ELR (cell line): ENCODE results near the gene LITAF.
"Not testable (repeated sequence)": the region's sequence is repeated elsewhere in the genome, so short reads cannot be mapped to it uniquely, and the experiment has no call there.

Source experiments
- DNase-seq: peaks from one replicate; pipeline ENCODE4 v3.0.0-alpha.2; 2015; ENCODE audit warnings: low read depth

The LITAF gene

GRCh38 chr16:11620243-11621003, 33.7 kb upstream of the LITAF start:
- no peak for DNase-seq

- no peak for DNase-seq
Measured at GRCh38 chr16:11619327-11619851, 32.7 kb upstream of the LITAF start.

DNA sequence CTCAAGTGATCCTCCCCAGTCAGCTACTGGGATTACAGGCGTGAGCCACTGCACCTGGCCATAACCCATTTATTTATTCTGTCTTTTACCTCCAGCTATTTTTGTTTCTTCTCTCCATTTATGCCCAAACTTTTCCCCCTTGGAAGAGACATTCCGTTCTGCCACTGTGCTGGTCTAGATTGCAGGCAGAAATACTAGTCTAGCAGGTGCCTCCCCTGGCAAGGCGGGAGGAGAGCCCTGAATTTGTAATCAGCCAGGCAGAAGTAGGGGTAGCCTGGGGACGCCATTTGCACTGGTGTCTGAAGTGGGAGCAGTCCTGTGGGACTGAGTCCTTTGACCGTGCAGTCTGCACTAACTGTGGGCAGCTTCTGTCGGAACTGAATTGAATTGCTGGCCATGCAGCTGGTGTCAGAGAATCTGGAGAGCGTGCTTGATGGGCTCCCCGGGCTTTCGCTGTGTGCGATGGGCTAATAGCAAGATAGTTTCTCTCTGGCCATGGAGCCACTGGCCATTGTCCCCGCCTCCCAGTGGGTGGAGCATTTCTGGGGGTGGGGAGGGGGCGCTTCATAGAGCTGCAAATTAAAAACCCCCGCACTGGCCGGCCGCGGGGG, 31.5 kb upstream of the LITAF start:
- no peak for DNase-seq

GRCh38 chr16:11615748-11616447, 29.2 kb upstream of the LITAF start:
- DNase-seq: no peak

DNA sequence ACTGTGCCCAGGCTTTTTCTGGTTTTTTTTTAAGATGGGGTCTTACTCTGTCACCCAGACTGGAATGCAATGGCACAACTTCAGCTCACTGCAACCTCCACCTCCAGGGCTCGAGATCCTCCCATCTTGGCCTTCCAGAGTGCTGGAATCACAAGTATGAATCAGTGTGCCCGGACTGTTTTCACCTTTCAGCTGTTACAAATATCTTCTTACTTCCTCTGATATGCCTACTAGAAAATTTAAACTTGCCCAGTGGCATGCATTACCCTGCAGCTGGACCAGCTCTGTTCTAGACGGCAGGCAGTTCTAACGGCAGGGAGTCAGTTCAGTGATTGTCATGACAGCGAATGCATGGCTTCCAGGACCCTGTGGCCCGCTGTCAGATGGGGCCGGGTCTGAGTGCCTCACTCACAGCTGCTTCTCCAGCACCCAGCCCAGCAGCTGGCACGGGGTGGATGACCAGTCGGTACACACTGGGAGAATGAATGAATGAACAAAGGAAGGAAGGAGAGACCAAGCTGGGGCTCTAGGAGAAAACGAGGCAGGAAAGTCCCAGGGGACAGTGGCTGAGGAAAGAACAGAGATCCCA, 28.0 kb upstream of the LITAF start:
- no peak for DNase-seq

GRCh38 chr16:11613381-11614303, 26.9 kb upstream of the LITAF start:
- DNase-seq: no peak

DNA sequence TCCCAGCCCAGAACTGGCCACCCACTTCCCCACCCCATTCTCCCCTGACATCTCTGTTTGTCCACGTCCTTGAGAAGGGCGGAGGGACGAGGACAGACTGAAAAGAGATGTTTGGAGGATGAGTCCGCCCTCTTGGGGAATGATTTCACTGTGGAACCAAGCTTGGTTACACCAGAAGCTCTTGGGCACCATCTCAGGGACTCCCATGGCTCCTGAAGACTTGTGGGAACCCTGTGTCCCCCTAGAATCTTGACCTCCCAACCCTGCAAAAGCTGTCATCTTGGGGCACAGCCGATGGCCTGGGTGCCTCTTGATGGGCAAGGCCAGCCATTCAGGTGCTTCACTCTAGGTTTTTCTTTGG, 25.9 kb upstream of the LITAF start:
- no peak for DNase-seq

- no peak for DNase-seq
Measured at GRCh38 chr16:11611871-11612664, 25.3 kb upstream of the LITAF start.

- no peak for DNase-seq
Measured at GRCh38 chr16:11610580-11610979, 23.9 kb upstream of the LITAF start.

GRCh38 chr16:11610121-11610505, 23.4 kb upstream of the LITAF start:
- DNase-seq: no peak

DNA sequence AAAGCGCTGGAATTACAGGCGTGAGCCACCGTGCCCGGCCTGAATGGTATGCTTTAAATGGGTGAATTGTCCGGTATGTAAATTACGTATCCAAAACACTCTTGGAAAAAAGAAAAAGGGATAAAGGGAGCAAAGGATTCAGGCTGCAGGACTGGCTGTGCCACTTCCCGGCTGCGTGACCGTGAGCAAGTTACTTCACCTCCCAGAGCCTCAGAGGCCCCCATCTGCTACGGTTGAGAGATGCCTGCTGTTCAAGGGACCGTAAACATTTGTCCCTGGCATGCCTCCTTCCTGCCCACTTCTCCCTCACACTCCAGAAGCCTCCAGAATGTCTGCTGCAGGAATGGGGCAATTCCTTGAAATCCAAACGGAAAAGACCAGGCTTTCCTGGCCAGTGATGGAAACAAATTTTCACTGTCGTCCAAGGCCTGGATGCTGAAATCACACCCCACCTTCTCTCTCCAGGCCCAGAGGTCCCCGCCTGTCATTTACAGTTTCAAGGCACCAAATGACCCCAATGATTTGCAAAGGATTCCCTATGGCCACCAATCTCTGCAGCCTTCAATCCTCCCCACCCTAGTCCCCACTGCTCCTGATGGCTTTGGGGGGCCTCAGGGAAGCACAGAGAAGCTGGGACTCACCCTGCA, 22.9 kb upstream of the LITAF start:
- no peak for DNase-seq

GRCh38 chr16:11605891-11606290, 19.2 kb upstream of the LITAF start:
- DNase-seq: no peak

GRCh38 chr16:11605564-11605886, 18.8 kb upstream of the LITAF start:
- DNase-seq: no peak

DNA sequence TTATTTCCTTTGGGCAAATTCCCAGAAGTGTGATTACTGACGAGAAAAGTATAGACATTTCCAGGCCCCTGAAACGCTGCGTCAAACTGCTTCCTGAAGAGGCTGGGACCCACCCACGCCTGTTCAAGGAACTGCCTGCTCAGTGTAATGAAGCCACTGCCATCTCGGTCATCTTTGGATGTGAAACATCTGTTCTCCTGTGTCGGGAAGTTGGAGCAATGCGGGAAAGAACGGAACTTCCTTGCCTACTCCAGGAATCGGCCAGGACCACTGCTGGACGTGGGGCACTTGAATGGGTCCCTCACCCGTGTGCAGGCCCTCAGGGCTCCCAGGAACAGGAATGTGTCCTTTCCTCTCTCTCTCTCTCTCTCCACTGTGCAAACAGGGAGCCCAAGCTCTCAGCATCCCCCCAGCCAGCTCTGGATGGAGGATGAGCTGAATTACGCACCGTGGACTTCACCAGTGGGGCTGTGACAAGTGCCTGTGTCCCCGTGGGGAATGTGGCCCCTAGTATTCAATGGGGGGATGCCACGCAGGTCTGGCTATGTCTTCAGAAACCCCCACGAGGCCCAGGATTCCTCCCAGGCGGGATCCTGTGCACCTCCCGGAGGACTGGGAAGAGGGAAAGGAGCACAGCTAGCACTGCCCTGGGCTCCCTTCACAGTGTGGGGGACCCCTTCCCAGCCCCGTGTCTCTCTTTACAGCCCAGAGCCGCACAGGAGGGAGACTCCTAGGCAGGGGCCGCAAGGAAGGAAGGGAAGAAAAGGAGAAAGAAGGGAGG, 18.3 kb upstream of the LITAF start:
- DNase-seq: no peak

- not testable (repeated sequence) for DNase-seq
Measured at GRCh38 chr16:11604296-11604695, 17.6 kb upstream of the LITAF start.

DNA sequence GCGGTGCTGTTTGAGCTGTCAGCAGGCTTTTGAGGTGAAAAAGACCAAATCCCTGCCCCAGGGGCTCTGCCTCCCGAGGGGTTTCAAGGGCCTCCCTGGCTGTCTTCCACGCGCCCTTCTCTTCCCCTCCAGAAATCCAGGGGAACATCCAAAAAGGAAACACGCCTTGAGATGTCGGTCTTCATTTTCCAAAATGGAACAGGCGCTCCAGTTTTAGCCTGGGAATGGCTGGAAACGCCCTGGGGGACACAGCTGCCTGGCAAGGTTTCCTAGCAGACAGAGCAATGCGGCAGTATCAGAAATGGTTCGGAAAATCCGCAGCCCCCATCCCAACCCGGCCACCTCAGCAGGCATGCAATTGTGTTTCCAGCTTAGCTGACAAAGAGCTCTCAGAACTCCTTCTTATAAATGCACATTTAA, 16.6 kb upstream of the LITAF start:
- no peak for DNase-seq

- DNase-seq: no peak
Measured at GRCh38 chr16:11602321-11602720, 15.6 kb upstream of the LITAF start.

GRCh38 chr16:11601911-11602310, 15.2 kb upstream of the LITAF start:
- DNase-seq: no peak

DNA sequence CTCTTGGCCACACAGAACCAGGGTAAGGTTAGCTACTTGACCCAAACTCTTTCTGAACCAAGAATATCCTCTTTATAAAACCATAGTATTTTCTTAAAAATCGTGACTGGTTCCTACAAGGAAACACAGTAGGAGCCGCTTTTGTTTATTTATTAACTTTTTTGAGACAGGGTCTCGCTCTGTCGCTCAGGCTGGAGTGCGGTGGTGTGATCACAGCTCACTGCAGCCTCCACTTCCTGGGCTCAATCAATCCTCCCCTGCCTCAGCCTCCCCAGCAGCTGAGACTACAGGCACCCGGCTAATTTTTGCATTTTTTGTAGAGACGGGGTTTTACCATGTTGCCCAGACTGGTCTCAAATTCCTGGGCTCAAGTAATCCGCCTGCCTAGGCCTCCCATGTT, 14.7 kb upstream of the LITAF start:
- no peak for DNase-seq

DNA sequence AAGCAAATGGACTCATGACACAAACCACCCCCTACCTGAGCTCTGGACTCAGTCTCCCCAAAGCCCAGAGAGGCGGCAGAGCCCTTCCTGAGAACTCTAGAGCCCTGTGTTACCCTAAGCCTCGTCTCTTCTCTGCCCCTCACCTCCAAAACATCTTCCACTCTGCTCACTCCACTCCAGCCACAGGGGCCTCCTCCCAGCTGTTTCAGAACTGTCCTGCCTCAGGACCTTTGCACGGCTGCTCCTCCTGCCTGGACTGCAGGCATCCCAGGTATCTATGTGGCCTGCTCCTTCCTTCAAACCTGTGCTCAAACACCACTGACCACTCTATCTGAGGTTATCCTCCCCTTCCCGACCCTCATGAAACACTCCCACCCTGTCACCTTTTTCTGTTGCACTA, 12.9 kb upstream of the LITAF start:
- no peak for DNase-seq
